ENCODE measurements around the gene MOB2.

DNA sequence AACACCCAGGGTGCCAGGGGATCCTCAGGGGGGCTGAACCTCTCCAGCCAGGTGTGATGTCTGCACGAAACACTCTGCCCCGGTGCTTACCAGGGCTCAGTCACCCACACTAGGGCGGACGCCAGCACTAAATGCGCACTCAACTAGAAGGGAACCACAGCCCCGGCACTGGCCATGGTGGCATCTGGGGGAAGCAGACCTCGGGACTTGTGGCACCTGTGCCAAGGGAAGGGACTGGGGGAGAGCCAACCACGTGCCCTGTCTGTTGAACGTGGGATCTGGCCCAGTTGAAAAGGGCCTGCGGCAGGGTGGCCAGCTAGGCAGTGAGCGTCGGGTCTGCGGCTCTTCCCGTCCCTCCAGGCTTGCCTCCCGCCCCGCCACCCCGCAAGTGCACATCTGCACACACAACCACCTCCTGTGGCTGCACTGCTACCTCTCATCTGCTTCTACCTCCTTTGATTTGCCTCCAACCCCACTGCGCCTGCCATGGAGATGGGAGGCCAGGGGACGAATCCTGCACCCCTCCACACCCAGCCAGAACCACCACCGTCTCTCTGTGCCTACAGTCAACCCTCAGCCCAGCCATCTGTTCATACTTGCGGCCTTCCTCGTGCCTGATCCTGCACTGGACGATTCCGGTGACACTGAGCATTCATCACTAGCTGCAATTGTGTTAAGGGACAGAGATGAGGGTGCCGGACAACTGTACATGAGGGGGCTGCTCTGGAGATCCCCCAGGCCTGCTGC, 15.0 kb upstream of the MOB2 start:
- TF ChIP-seq, protein P1, sequence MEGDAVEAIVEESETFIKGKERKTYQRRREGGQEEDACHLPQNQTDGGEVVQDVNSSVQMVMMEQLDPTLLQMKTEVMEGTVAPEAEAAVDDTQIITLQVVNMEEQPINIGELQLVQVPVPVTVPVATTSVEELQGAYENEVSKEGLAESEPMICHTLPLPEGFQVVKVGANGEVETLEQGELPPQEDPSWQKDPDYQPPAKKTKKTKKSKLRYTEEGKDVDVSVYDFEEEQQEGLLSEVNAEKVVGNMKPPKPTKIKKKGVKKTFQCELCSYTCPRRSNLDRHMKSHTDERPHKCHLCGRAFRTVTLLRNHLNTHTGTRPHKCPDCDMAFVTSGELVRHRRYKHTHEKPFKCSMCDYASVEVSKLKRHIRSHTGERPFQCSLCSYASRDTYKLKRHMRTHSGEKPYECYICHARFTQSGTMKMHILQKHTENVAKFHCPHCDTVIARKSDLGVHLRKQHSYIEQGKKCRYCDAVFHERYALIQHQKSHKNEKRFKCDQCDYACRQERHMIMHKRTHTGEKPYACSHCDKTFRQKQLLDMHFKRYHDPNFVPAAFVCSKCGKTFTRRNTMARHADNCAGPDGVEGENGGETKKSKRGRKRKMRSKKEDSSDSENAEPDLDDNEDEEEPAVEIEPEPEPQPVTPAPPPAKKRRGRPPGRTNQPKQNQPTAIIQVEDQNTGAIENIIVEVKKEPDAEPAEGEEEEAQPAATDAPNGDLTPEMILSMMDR (conservative IDR thresholded peaks at IDR 0.05; ENCODE audit: low read length): no peak
- no peak for TF ChIP-seq EZH2phosphoT487 (IDR thresholded peaks at IDR 0.05; ENCODE audit: borderline replicate concordance)
